GM19025 (cell line): ENCODE measurements around the gene MGMT.

Experiments used
- ATAC-seq: cut with Tn5 transposase; IDR thresholded peaks from one replicate; pipeline ENCODE4 v1.9.1; 2021; ENCODE audit warnings: mild to moderate bottlenecking, low read depth, moderate library complexity; ENCODE audit not compliant: unreplicated experiment

Gene MGMT

DNA sequence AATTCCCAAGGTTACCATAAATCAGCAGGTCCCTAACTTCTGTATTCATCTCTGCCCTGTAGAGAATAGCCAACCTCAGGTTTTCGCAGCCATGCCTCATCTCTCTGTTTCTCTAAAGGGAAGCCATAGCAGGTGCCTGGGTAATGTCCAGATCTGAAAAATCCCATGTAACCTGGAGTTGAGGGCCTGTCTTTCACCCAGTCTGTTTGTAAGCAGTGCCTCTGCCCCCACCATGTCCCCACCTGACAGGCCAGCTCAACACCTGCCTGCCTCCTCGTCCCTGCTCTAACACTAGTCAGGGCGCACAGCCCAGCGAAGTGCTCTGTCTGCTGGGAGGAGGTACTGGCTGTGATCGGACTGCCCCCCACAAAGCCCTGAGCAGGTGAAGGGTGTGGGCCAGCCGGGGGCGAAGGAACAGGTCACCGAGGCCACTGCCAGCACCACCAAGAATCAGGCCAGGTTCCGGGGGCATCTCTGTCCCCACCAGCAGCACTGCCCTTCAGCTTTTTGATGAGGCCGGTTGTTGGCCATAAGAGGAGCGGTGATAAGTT is 210.4 kb downstream of the MGMT start:
- ATAC-seq = no peak

DNA sequence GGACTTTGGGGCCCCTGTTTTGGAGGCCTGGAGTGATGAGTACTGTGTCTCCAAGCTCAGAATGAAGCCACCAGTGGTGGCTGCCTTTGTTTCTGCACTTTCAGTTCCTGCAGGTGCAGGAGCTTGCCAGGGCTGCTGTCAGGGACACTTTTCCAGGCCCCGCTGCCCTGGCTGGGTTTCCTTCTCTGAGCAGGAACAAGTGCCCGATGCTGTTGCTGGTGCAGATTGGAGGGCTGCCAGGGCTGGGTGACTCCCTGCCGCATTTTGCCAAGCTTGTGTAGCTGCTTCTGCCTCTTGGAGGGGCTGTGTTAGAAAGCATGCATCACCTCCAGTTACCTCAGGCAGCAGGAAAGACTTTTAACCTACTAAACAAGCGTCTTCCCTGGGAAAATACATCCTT is 211.1 kb downstream of the MGMT start:
- no peak for ATAC-seq

DNA sequence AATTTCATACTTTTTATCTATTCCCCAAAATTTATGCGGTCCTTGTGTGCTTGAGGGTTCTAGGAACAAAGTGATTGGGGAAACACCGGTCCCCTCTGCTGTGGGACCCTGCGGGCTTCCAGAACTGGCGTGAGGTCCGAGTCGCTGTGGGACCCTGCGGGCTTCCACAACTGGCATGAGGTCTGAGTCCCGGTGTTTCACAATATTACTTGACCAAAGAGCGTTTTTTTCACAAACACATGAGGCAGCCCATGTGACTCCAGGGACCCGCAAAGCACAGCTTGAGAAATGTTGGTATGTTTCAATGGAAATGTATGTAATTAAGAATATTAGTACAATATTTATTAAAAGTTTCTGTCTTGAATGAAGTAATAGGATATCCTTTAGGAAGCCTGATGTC is 212.2 kb downstream of the MGMT start:
- ATAC-seq = no peak

DNA sequence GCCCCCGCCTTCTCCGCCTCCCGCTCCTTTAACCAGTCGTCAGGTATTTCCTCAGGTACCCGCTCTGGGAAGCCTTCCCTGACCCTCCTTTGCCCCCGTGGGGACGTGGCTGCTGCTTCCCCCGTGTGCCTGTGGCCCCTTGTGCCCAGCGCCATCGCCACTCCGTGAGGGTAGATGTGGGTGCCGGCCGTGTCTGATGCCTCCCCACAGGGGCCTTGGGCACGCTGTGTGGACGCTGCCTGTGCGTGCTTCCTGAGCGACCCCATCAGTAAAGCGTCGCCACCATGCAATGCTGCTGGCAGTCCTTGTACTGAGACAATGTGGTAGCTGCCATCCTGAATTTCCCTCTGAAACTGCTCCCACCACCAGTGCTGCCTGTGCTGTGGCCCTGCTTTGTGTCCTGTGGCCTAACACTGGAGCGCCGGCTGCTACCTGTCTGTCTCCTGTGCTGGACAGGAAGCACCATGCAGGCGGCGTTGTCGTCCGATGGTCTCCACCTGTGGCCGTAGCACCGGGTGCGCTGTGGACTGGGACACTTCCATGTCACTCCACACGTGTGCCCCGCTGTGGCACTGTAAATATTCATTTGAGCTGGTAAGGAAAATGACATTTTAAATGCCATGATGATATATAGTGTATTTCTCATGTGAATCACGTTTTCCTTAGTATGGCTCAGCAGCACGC is 213.8 kb downstream of the MGMT start:
- no peak for ATAC-seq

DNA sequence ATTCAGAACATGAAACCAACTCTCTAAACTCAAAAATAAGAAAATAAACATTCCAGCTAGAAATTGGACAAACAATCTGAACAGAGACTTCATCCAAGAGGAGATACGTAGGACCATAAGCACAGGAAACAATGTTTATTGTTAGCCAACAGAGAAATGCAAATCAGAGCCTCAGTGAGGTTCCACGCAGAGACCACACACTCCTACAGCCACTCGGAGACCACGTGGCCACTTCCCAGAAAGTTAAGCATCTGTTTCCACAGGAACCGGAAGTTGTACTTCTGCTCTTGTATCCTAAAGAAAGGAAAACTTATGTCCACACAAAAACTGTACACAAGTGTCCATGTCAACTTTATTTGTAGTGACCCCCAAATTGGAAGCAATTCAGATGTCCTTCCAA is 214.8 kb downstream of the MGMT start:
- ATAC-seq = no peak

DNA sequence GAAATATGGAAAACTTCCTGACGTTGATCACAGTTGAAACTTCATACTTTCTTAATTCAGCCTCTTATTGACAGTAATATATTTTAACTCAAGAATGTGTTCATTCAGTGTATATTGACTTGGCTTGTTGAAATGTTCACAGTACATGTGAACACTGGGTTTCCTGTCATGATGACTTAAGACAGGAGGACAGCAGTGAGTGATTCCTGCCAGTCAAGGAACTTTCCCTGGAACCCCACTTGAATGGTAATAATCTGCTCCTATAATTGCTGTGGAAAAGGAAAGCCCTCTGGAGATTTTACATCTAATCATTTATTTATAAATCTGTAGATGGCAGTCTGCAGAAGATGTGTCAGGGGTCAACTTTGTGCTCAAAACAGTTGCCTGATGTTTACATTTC is 216.5 kb downstream of the MGMT start:
- no peak for ATAC-seq

DNA sequence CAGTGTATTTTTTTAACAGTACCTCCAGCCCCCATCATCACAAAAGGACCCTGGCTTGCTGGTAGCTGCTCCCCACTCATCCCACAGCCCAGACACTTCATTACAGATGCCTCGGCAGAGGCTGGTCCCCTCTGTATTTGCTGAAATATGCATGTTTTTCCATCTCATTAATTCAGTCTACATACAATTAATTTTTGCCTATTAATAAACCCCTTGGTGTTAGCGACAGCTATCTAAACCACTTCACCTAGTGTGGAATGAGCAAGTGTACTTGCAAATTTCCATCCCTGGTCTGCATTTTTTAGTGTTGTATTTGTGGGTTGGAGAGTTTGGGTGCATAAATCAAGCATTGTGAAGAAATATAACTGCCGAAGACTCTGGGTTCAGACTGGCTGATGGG is 216.9 kb downstream of the MGMT start:
- no peak for ATAC-seq

DNA sequence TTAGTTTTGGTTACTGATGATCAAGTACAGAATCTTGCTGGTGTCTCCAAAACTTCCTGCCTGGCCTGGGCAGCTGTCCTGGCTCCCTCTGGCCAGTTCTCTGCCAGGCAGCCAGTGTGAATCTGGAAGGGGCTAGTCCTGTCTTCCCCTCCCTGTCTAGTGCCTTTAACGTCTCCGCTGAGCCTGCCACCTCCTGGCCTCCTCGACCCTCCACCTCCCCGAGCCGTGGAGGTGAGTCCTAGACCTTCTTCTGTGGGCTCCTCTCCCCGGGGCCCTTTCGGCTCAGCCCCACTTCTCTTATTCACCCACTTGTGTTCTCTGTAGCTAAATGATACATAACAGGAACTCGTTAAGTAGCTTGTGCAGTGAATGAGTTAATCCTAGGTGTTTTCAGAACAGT is 218.2 kb downstream of the MGMT start:
- ATAC-seq = no peak

DNA sequence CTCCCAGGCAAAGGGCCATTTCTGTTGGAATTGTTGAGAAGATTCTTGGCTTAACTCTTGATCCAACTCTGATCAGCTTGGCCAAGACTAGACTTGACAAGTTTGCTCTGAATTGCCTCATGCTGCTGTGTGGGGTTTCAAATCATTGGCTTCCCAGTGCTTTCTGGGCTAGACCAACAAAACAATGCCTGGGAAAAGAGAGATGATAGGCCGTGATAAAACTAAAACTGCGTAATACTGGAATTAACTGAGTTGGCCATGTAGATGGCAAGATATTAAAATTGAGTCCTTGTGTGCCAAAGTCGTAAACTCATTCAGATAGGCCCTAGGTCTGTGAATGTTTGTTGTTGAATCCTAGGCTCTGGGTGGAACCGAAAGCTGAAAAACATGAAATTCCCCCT is 222.6 kb downstream of the MGMT start:
- no peak for ATAC-seq

DNA sequence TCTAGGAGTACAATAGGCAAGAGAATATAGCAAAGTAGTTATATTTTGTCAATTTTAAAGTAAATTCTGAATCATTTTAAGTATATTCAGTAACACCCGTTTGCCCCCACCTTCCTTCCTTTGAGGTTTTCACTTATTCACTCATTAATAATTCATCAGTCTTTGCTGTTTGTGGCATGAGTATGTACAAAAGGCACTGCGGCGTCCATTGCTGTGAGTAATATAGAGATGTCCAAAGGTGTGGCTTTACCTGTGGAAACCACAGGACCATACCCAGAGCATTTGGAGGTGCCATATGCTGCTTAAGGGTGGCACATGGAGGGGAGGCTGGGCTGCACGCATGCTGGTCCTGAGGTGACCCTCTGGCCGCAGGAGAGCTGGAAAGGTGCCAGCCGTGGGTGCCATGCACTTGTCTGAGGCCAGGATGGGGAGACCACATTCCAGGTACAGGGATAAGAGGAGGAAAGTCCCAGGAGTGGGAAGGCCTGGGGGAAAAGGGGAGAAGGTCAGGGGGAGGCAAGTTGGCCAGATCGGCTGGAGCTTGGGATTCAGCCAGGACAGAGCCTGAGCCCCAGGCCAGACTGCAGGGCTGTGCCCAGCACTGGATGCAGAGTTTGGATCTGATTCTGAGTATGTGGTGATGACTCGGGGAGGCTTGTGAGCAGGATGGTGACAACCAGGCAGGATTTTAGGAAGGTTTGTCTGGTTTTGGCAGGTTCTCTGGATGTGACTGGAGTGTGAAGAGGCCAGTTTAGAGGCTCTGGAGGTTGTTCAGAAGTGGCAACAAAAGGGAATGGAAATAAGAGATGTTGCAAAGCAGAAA is 223.4 kb downstream of the MGMT start:
- ATAC-seq = no peak

GRCh38 chr10:129692695-129693094 is 225.7 kb downstream of the MGMT start:
- no peak for ATAC-seq

DNA sequence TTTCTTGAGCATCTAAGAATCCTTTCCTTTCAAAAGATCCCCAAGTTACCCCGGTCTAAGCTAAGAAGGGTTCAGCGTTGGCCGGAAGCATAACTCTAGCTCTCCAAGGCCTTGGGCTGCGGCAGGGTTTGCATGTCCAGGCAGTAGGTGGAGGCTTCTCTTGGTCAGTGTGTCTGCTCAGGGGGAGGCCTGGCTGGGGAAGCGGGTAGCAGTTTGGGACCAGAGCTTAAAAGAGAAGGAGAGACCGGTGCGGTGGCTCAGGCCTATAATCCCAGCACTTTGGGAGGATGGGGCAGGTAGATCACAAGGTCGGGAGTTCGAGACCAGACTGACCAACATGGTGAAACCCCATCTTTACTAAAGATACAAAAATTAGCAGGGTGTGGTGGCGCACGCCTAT is 226.3 kb downstream of the MGMT start:
- no peak for ATAC-seq

GRCh38 chr10:129694184-129694583 is 227.1 kb downstream of the MGMT start:
- no peak for ATAC-seq

DNA sequence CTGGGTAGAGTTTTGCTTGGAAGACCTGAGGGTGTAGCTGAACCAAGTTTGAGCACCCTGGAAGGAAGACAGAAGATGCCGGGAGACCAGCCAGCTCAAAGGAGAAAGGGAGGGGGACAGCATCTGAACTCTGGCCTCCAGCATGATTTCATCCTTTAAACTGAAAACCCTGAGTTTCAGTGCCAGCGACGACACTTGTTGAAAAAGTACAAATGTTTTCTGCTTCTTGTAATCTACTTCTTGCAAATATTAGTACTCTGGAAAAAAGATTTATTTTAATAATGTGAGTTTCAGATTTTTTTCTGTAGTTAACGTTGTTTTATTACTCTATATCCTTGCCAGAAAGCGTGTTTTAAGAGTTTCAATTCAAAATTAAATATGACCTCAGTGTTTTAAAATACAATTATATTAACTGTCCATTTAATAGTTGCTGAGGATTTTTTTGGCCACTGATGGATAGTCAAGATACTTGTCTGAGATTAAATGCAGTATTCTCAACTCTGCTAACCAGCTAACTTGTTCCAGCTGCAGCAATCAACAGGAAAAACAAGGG is 227.7 kb downstream of the MGMT start:
- no peak for ATAC-seq

- no peak for ATAC-seq
Observed at GRCh38 chr10:129695671-129696070, 228.6 kb downstream of the MGMT start.

DNA sequence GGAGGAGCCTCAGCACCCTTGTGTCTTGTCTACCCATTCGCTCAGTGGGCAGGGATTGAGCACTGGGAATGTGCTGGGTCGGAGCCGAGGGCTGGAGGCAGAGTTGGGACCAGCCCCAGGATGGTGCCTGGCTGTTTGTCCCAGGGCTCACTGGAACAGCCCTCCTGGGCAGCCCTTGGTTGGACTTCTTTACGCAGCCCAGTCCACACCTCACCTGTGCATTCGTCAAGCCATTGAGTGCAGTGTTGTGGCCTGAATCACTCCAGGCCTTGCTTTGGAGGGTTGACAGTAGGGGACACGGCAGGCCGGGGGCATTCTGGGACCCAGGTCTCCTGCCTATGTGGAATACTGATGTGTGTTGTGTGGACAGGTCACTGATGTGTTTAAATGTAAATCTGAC is 229.6 kb downstream of the MGMT start:
- ATAC-seq = no peak

DNA sequence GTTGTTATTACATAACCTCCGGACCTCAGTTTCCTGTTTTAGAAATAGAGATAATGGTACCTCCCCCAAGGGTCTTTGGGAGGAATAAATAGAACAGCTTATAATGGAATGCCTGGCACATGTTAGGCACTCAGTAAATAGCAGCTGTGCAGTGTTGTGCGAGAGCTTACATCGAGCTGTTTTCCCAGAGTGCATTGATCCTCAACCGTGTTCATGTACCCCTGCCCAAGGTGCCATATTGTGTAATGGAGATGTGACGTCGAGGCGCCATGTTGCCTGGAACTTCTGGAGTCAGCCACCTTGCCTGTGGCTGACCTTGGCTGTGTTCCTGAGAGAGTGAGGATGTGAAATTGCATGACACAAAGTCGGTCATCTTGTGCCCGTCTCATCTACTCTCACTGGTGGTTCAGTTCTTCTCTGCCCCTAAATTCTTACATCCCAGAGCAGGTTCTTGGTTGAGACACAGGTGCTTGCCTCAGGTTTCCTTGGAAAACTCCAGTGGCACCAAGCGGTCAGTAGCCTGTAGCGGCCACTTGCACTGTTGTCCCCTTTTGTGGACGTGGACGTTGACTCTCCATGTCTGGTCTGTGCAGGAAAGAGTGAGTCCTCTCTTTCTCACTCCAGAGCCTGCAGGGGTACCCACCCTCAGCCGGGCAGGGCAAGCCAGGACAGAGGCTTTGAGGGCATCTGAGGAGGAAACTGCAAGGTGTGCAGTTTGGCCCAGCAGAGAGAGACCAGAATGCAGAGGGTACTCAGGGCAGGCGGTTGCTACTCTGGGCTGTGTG is 230.6 kb downstream of the MGMT start:
- ATAC-seq = no peak

GRCh38 chr10:129699722-129700340 is 232.8 kb downstream of the MGMT start:
- no peak for ATAC-seq

GRCh38 chr10:129702605-129703004 is 235.6 kb downstream of the MGMT start:
- no peak for ATAC-seq
